ENCODE results near the gene LDHD. TPM values are rescaled to one million over a fixed set of nuclear protein-coding genes. Genes with fewer than 3 reads are reported as not detected.

Gene LDHD
- total RNA-seq, 4 donors from 2014 or later, result 3.3 to 20.4 (median 10.4) TPM

DNA sequence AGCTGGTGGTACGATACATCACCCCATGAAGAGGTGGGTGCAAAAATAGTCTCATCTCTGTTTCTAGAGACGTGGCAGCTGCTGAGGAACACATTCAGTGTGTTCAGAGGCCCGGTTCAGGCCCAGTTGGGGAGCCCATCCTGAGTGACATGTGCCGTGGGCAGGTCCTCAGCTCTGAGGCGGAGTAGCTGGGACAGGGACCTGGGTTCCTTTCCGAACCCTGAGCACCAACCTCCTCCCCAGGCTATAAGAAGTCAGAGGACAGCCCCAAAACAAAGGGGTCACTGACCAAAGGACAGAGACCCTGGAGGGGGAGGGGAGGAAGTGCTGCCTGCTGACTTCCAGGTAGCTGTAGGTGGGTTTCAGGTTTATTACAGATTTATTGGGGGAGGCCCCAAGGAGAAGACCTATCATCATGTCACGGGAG, 5.1 kb downstream of the LDHD start:
- 10 to 18% methylated on average over 3 to 4 of the region's 7 CpGs for WGBS, 2 donors
- Histone ChIP-seq H3K27ac (peak overlapping the region; percentile 61 to 90 (median 85)), H3K4me1 (peaks cover 52 to 95% (median 63%) of the 10 kb centered on the region in 3 donors), H3K36me3 (peaks cover 0 to 6% (median 0%) of the 10 kb centered on the region in 3 donors), H3K4me3 (peak overlapping the region in 1 of 4 donors; percentile 36), H3K9me3 (no peaks in the 10 kb centered on the region), H3K27me3 (no peaks in the 10 kb centered on the region)
- intact Hi-C loops (cut with DNase I), result loop anchor here (2.0 to 10.0 kb wide), 2 partner anchors 113 to 407 kb away; partner anchors contain the start of genes MLKL and ZNRF1
- DNase-seq, result no peak
- TF ChIP-seq POLR2A (IDR thresholded peaks at IDR 0.05), result no peak
- TF ChIP-seq, protein P1, sequence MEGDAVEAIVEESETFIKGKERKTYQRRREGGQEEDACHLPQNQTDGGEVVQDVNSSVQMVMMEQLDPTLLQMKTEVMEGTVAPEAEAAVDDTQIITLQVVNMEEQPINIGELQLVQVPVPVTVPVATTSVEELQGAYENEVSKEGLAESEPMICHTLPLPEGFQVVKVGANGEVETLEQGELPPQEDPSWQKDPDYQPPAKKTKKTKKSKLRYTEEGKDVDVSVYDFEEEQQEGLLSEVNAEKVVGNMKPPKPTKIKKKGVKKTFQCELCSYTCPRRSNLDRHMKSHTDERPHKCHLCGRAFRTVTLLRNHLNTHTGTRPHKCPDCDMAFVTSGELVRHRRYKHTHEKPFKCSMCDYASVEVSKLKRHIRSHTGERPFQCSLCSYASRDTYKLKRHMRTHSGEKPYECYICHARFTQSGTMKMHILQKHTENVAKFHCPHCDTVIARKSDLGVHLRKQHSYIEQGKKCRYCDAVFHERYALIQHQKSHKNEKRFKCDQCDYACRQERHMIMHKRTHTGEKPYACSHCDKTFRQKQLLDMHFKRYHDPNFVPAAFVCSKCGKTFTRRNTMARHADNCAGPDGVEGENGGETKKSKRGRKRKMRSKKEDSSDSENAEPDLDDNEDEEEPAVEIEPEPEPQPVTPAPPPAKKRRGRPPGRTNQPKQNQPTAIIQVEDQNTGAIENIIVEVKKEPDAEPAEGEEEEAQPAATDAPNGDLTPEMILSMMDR (IDR thresholded peaks at IDR 0.05), result peak in 1 of 6 experiments; percentile 11

DNA sequence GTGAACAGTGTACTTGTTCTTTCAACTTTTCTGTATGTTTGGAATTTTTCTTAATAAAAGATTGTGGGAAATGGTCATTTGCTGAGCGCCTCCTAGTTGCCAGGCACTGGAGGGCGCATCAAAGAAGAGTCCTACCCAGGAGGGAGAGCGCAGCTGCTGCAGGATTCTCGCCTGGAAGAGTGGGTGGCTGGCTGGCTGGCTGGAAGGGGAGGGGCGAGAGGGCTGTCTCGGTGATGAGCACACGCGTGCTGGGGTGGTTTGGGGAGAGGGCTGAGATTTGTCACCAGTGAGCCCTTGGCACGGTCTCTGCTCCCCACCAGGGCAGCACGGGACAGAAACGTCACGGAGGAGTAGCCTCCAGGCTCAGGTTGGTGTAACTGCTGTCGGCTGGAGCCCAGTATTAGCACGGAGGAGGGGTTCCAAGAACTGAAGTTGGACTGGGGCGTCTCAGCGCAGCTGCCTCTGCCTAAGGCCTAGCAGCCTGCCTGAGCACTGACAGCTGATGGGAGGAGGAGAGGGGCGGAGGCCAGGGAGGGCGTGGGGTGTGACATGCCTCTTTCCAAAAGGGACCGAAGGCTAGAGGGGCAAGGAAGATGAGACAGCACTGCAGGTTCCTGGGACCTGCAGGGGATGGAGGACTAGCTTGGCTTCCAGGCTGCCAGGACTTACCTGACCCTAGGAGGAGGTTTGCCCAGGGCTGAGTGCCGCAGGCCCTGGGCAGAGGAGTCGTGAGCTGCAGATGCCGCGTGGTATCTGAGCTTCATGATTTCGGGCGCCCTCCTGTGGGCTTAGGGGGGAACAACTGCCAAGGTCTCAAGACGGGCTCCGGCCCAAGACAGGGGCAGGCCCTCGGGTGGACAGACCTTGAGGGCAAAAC, 5.7 kb downstream of the LDHD start:
- Histone ChIP-seq H3K36me3 (peaks cover 0 to 12% (median 0%) of the 10 kb centered on the region in 3 donors), H3K9me3 (no peaks in the 10 kb centered on the region), H3K4me1 (peaks cover 53 to 95% (median 67%) of the 10 kb centered on the region in 3 donors), H3K27me3 (no peaks in the 10 kb centered on the region), H3K27ac (peak overlapping the region; percentile 61 to 90 (median 85)), H3K4me3 (peak overlapping the region in 3 of 4 donors; percentile 30 to 54 (median 36))
- intact Hi-C loops (cut with DNase I), result loop anchor here (2.0 to 10.0 kb wide), 2 partner anchors 112 to 406 kb away; partner anchors contain the start of genes MLKL and ZNRF1
- 8 to 11% methylated on average over 16 to 22 of the region's 28 CpGs for WGBS, 2 donors
- TF ChIP-seq, protein P1 (IDR thresholded peaks at IDR 0.05), result peak; percentile 75 to 96 (median 89)
- peak in 1 of 4 donors; percentile 12 for TF ChIP-seq POLR2A (IDR thresholded peaks at IDR 0.05)
- DNase-seq, result peak; percentile 31

DNA sequence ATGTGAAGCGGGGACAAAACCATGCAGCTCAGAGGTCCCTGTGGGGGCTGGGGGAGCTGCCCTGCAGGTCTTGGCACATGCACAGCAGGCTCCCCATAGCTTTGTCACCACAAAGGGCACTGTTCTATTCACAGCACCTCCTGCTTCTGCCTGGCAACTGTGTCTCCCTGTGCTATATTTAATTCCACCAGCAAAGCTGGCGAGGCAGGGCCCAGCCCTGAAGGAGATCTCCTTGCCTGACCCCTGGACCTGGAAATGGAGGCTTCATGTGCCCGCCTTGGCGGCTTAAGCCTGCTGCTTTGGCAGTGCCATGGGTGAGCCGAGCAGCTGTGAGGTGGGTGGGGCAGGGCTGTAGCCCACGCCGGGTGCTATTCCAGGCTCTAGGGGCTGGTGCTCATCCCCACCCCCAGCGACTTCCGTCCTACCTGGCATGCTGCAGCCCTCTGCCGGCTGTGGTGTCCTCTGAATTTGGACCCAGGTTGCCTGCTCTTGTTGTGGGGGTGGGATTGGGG, 6.8 kb downstream of the LDHD start:
- TF ChIP-seq, protein P1 (IDR thresholded peaks at IDR 0.05), result peak in 4 of 6 experiments; percentile 5 to 18 (median 12)
- TF ChIP-seq POLR2A (IDR thresholded peaks at IDR 0.05), result no peak
- H3K36me3 ChIP-seq, result peaks cover 0 to 14% (median 0%) of the 10 kb centered on the region in 3 donors
- DNase-seq, result no peak
- no peaks in the 10 kb centered on the region for H3K9me3 ChIP-seq
- H3K27ac ChIP-seq, result peak overlapping the region; percentile 78 to 90 (median 85)
- peak overlapping the region in 2 of 4 donors; percentile 11 to 54 for H3K4me3 ChIP-seq
- intact Hi-C loops (cut with DNase I), result loop anchor here (2.0 to 10.0 kb wide), 2 partner anchors 111 to 405 kb away; partner anchors contain the start of genes MLKL and ZNRF1
- 20% methylated on average over 1 to 2 of the region's 10 CpGs for WGBS, 2 donors
- no peaks in the 10 kb centered on the region for H3K27me3 ChIP-seq
- peaks cover 56 to 95% (median 71%) of the 10 kb centered on the region in 3 donors for H3K4me1 ChIP-seq

DNA sequence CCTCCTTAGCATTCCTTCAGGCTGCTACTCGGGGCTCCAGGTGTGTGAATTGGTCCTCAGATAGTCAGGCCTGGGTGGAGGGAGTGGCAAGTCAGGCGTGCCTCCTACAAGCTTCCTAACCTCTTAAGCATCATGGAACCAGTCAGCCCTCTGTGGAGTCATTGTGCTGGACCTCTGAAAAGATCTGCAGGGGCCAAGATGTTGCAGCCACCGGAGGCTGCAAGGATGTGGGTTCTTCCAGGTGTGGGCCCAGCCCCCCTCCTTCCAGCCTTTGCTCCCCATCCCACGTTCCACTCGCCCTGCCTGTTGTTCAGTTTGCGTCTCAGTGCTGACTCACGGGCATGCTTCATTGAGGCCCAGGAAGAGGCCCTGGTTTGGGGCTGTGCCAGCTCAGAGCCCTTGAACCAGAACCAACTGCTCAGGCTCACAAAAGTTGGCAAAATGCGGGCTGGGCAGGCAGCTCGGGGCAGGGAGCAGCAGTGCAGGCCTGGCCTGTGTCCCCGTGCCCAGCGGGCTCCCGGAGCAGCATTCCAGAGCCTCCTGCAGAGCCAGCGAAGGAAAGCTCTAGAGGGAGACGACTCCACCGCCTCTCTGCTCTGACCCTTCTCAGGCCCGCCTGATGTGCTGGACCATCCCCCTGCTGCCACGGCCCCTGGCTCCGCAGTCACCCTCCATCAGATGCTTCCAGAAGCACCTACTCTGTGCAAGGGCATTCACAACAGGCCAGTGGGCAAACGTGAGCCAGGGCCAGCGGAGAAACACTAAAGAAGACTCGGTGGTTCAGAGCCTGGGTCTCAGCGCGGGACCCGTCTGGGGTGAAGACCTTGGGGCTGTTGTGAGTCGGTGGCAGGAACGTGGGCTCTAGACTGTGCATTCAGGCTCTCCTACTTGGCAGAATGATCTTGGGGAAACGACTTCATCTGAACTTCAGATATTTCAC, 7.5 kb downstream of the LDHD start:
- intact Hi-C loops (cut with DNase I), result no loop called here
- H3K9me3 ChIP-seq, result no peaks in the 10 kb centered on the region
- H3K27ac ChIP-seq, result peak overlapping the region; percentile 78 to 90 (median 85)
- H3K4me3 ChIP-seq, result peak overlapping the region in 2 of 4 donors; percentile 11 to 54
- H3K36me3 ChIP-seq, result peaks cover 0 to 21% (median 0%) of the 10 kb centered on the region in 3 donors
- peaks cover 59 to 96% (median 75%) of the 10 kb centered on the region in 3 donors for H3K4me1 ChIP-seq
- TF ChIP-seq, protein P1 (IDR thresholded peaks at IDR 0.05), result no peak
- no peak for TF ChIP-seq POLR2A (IDR thresholded peaks at IDR 0.05)
- 37 to 42% methylated on average over 12 to 15 of the region's 27 CpGs for WGBS, 2 donors
- DNase-seq, result peak; percentile 32
- no peaks in the 10 kb centered on the region for H3K27me3 ChIP-seq
